NCI-H2081 (cell line): ENCODE measurements around the gene ALPL.
A peak's percentile ranks its signal among the peaks of the same experiment; 100 is the strongest.

Experiments
- DNase-seq, 2 experiments: peaks; one replicate each; lab custom pipeline; 2025; lab: John Stamatoyannopoulos, UW

Gene ALPL

GRCh38 chr1:21618561-21619374 lies 109.5 kb downstream of the ALPL start:
- DNase-seq = peak in 1 of 2 experiments; percentile 9

GRCh38 chr1:21619375-21619947 lies 110.2 kb downstream of the ALPL start:
- no peak for DNase-seq

GRCh38 chr1:21620011-21620410 lies 110.8 kb downstream of the ALPL start:
- DNase-seq = no peak

GRCh38 chr1:21620496-21620895 lies 111.3 kb downstream of the ALPL start:
- DNase-seq = peak in 1 of 2 experiments; percentile 22

GRCh38 chr1:21621051-21621450 lies 111.8 kb downstream of the ALPL start:
- DNase-seq = no peak

GRCh38 chr1:21621761-21622436 lies 112.7 kb downstream of the ALPL start:
- no peak for DNase-seq

GRCh38 chr1:21622466-21623315 lies 113.5 kb downstream of the ALPL start:
- DNase-seq = no peak

GRCh38 chr1:21623410-21623961 lies 114.3 kb downstream of the ALPL start:
- DNase-seq = peak; percentile 24 to 62

GRCh38 chr1:21624571-21625389 lies 115.6 kb downstream of the ALPL start:
- DNase-seq = peak in 1 of 2 experiments; percentile 17

- no peak for DNase-seq
These were observed 116.4 kb downstream of the ALPL start for GRCh38 chr1:21625390-21626190.

- DNase-seq = no peak
These were observed 117.7 kb downstream of the ALPL start for GRCh38 chr1:21626921-21627339.
